Uterus (tissue), 2 donors: ENCODE data around the gene ATXN7L1.

Experiments
- POLR2A ChIP-seq, 2 donors: fragments of 450-650 bp; IDR thresholded peaks; one replicate each; pipeline ENCODE4 v1.6.1; 2016; ENCODE audit warnings: antibody characterized with exemption in 2 of 2, mild to moderate bottlenecking in 1 of 2, moderate library complexity in 1 of 2
- TF ChIP-seq, protein P1 (sequence below), 4 experiments: fragments of 200-600 bp in 2 of 4; fragments of 450-650 bp in 2 of 4; sonication (generic) in 2 of 4; IDR thresholded peaks; one replicate each; pipeline ENCODE4 v1.5.1; 2016 to 2019; ENCODE audit warnings: antibody characterized with exemption in 4 of 4, mild to moderate bottlenecking in 2 of 4, moderate library complexity in 1 of 4

DNA sequence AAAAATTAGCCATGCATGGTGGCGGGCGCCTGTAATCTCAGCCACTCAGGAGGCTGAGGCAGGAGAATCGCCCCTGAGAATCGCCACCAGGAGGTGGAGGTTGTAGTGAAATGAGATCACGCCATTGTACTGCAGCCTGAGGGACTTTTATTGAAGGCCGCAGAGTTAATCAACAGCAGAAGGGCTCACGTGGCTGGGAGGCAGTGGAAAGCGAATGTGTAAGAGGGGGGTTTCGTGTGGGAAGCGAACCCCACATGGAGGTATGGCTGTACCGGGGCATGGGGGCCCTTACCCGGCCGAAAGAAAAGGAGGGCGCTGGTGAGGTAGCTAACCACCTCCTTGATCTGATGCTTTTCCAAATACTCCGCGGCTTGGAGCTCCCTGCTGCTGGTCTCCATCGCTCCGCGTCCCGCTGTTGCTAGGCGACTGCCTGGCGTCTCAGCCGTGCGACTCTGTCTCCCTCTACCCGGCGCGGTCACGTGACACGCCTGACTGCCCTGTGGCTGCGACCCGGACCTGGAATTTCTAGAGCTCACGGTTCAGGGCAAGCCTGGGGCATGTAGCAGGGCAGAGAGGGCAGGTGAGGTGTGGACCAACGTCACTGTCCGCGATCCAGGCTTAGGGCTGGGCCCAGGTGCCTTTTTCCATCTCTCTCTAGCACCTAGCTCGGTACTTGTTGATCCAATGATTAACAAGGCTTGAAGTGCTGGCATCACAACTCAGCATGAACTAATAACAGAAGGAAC, 295.2 kb downstream of the ATXN7L1 start, which contains the start of gene EFCAB10:
- TF ChIP-seq, protein P1, sequence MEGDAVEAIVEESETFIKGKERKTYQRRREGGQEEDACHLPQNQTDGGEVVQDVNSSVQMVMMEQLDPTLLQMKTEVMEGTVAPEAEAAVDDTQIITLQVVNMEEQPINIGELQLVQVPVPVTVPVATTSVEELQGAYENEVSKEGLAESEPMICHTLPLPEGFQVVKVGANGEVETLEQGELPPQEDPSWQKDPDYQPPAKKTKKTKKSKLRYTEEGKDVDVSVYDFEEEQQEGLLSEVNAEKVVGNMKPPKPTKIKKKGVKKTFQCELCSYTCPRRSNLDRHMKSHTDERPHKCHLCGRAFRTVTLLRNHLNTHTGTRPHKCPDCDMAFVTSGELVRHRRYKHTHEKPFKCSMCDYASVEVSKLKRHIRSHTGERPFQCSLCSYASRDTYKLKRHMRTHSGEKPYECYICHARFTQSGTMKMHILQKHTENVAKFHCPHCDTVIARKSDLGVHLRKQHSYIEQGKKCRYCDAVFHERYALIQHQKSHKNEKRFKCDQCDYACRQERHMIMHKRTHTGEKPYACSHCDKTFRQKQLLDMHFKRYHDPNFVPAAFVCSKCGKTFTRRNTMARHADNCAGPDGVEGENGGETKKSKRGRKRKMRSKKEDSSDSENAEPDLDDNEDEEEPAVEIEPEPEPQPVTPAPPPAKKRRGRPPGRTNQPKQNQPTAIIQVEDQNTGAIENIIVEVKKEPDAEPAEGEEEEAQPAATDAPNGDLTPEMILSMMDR (IDR thresholded peaks at IDR 0.05) = no peak
- TF ChIP-seq POLR2A (IDR thresholded peaks at IDR 0.05) = no peak
